ENCODE data around the gene SH3GL2.

- TF ChIP-seq, protein P1, sequence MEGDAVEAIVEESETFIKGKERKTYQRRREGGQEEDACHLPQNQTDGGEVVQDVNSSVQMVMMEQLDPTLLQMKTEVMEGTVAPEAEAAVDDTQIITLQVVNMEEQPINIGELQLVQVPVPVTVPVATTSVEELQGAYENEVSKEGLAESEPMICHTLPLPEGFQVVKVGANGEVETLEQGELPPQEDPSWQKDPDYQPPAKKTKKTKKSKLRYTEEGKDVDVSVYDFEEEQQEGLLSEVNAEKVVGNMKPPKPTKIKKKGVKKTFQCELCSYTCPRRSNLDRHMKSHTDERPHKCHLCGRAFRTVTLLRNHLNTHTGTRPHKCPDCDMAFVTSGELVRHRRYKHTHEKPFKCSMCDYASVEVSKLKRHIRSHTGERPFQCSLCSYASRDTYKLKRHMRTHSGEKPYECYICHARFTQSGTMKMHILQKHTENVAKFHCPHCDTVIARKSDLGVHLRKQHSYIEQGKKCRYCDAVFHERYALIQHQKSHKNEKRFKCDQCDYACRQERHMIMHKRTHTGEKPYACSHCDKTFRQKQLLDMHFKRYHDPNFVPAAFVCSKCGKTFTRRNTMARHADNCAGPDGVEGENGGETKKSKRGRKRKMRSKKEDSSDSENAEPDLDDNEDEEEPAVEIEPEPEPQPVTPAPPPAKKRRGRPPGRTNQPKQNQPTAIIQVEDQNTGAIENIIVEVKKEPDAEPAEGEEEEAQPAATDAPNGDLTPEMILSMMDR (IDR thresholded peaks at IDR 0.05) = no peak
- no peak for TF ChIP-seq POLR2A (IDR thresholded peaks at IDR 0.05)
Measured at GRCh38 chr9:17669206-17669605, 90.3 kb downstream of the SH3GL2 start.
